ENCODE results near the gene NR5A1. TPM values are rescaled to one million over a fixed set of nuclear protein-coding genes. Genes with fewer than 3 reads are reported as not detected.

The NR5A1 gene
- total RNA-seq, 1 donor from 2014 or later = 0.96 TPM

DNA sequence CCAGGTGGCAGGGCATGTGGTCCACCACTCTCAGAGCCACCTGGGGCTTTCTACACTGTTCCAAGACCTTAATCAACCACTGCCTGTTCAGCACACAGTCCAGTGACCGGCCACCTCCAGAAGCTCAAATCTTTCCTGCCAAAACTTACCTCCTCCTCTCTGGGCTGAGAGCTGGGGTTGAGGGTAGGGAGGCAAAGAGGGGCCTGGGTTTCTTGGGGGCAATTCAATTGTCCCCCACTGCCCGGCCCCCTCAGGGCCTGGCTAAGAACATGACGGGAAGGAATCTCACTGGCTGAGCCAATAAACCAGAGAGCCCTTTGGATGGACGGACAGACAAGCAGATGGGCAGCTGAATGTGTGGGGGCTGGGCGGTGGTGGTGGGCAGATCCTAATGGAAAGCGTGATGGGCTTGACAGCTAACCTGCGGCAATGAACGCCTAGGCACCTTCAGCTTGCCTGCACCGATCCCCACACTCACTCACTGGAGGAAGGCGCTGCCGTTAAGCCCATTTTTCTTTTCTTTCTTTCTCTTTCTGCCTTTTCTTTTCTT lies 5.4 kb downstream of the NR5A1 start:
- TF ChIP-seq, protein P1, sequence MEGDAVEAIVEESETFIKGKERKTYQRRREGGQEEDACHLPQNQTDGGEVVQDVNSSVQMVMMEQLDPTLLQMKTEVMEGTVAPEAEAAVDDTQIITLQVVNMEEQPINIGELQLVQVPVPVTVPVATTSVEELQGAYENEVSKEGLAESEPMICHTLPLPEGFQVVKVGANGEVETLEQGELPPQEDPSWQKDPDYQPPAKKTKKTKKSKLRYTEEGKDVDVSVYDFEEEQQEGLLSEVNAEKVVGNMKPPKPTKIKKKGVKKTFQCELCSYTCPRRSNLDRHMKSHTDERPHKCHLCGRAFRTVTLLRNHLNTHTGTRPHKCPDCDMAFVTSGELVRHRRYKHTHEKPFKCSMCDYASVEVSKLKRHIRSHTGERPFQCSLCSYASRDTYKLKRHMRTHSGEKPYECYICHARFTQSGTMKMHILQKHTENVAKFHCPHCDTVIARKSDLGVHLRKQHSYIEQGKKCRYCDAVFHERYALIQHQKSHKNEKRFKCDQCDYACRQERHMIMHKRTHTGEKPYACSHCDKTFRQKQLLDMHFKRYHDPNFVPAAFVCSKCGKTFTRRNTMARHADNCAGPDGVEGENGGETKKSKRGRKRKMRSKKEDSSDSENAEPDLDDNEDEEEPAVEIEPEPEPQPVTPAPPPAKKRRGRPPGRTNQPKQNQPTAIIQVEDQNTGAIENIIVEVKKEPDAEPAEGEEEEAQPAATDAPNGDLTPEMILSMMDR (IDR thresholded peaks at IDR 0.05) = no peak
- no peak for DNase-seq (ENCODE audit: low spot score in 2 of 2)
- no peak overlapping the region for H3K4me3 ChIP-seq
- peaks cover 0 to 6% of the 10 kb centered on the region in 2 donors for H3K4me1 ChIP-seq
- H3K27ac ChIP-seq = no peak overlapping the region
- intact Hi-C loops (cut with DNase I) = loop anchor here (10.0 kb wide), 1 partner anchor 313 kb away; no protein-coding TSS in a partner anchor
- no peaks in the 10 kb centered on the region for H3K9me3 ChIP-seq
- peaks cover 13% of the 10 kb centered on the region for H3K27me3 ChIP-seq
- H3K36me3 ChIP-seq = no peaks in the 10 kb centered on the region

DNA sequence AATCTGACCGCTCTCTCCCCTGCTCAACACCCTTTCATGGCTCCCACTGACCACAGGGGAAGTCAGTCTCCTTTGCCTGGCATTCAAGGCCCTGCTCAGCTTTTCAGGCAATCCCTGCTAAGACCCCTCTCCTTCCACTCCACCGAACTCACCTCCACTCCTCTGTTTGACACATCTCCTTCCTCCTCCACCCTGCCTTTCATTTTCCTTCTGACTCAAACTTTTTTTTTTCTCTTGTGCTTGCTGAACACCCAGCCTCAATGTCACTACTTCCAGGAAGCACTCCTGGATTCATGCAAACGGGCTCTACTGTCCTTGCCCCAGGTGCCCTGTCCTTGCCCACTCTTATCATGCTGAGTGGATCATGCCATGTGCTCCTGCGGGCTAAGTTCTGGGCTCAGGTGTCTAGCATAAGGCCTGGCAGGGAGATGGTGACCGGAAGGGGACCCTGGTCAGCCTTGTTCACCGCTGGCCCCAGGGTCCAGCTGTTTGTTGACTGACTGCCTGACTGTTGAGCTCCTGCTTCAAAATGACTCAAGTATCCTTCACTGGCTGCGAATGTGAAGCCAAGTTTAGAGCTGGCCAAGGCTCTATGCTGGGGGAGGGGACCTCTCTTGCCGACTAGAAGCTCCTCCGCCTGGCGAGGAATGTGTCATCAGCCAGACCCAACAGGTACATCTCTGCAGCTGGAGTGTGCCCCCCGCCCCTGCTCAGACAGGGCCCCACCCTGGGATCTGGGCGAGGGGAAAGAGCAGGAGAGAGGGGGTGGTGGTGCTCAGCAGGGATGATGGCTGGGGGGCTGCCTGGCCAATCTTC lies 6.2 kb downstream of the NR5A1 start:
- DNase-seq (ENCODE audit: low spot score in 2 of 2) = no peak
- Histone ChIP-seq H3K9me3 (no peaks in the 10 kb centered on the region), H3K27me3 (peaks cover 13% of the 10 kb centered on the region), H3K4me1 (peaks cover 0 to 6% of the 10 kb centered on the region in 2 donors), H3K4me3 (no peak overlapping the region), H3K27ac (no peak overlapping the region), H3K36me3 (no peaks in the 10 kb centered on the region)
- intact Hi-C loops (cut with DNase I) = loop anchor here (10.0 kb wide), 1 partner anchor 314 kb away; no protein-coding TSS in a partner anchor
- TF ChIP-seq, protein P1 (IDR thresholded peaks at IDR 0.05) = no peak

DNA sequence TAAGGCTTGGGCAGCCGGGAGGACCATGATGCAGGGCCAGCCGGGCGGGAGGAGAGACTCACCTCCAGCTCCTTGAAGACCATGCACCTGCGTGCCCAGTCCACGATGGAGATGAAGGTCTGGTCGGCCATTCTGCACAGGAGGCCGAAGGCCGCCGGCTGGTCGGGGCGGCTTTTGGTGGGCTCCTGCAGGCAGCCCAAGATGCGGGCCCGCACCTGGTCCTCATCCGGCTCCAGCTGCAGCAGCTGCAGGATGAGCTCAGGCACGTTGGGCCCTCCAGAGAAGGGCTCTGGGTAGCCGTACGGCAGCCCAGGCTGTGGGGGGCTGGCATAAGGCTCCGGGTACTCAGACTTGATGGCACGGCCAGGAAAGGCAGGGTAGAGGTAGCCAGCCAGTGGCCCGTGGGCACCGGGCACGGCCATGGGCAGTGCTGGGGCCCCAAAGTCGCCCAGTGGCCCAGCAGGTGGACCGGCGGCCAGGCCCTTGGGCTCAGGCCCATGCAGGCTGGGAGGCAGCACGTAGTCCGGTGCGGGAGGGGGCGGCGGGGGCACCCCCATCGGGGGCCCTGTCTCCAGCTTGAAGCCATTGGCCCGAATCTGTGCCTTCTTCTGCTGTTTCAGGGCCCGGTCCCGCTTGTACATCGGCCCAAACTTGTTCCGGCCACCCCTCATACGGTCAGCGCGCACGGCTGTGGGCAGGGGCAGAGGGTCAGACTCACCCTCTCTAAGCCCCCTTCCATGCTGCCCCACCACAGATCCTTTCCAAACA lies 7.0 kb downstream of the NR5A1 start:
- Histone ChIP-seq H3K4me1 (peaks cover 0 to 6% of the 10 kb centered on the region in 2 donors), H3K27me3 (peaks cover 13% of the 10 kb centered on the region), H3K4me3 (no peak overlapping the region), H3K36me3 (no peaks in the 10 kb centered on the region), H3K9me3 (no peaks in the 10 kb centered on the region), H3K27ac (no peak overlapping the region)
- no peak for DNase-seq (ENCODE audit: low spot score in 2 of 2)
- TF ChIP-seq, protein P1 (IDR thresholded peaks at IDR 0.05) = no peak
- intact Hi-C loops (cut with DNase I) = loop anchor here (10.0 kb wide), 1 partner anchor 315 kb away; no protein-coding TSS in a partner anchor

DNA sequence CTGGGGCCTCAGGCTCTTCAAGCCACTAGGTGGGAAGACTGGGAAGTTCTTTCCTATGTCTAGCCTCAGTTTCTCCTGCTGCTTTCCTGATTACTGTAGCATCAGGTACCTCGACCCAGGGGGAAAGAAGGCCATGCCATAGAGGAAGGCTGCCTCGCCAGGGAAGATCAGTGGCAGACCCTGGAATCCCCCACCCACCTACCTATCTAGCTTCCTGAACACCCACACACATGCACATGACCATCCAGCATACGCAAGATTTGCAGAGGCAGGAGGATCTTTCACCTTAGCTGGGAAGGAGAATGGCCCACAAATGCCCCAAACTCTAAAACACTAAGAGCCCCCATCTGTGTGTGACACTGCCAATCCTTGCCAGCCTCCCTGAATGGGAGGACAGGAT lies 8.0 kb downstream of the NR5A1 start:
- peaks cover 0 to 5% of the 10 kb centered on the region in 2 donors for H3K4me1 ChIP-seq
- peaks cover 13% of the 10 kb centered on the region for H3K27me3 ChIP-seq
- TF ChIP-seq, protein P1 (IDR thresholded peaks at IDR 0.05) = no peak
- H3K4me3 ChIP-seq = no peak overlapping the region
- no peak for DNase-seq (ENCODE audit: low spot score in 2 of 2)
- intact Hi-C loops (cut with DNase I) = no loop called here
- H3K36me3 ChIP-seq = no peaks in the 10 kb centered on the region
- no peaks in the 10 kb centered on the region for H3K9me3 ChIP-seq
- H3K27ac ChIP-seq = no peak overlapping the region

DNA sequence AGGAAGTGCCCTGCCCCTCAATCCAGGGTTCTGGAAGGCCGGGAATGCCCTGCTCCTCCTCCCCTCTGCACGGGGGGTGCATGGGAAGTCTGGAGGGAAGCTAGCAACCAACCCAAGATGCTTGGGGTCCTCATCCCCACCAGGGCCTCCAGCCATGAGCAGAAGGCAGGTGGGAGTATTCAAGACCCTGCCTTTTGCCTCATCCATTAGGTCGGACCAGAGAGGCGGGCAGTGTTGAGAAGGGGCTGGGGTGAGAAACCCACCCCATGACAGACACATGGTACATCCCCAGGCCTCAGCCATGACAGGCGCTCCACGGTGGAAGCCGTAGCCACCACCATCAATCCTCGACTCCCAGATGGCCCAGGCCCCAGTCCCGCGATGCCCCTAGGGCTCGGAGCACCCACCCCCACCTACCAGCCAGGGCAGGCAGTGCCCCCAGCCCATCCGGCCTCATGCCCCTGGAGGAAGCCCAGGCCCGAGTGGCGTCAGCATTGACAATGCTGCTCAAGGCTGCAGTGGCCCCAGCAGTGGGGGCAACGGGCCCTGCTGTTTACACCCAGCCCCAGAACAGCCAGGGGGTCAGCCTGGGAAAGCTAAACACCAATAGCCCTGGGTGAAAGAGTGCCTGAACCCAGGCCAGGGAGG lies 8.6 kb downstream of the NR5A1 start:
- Histone ChIP-seq H3K27me3 (peaks cover 12% of the 10 kb centered on the region), H3K4me1 (no peaks in the 10 kb centered on the region), H3K36me3 (no peaks in the 10 kb centered on the region), H3K27ac (no peak overlapping the region), H3K9me3 (no peaks in the 10 kb centered on the region), H3K4me3 (no peak overlapping the region)
- intact Hi-C loops (cut with DNase I) = no loop called here
- TF ChIP-seq, protein P1 (IDR thresholded peaks at IDR 0.05) = no peak
- DNase-seq (ENCODE audit: low spot score in 2 of 2) = no peak
